Stimulated activated CD4-positive, alpha-beta T cell treated with anti-CD3 and anti-CD28 coated beads, Interleukin-12 subunit alpha, Interleukin-12 subunit beta, amount 100 ng/mL, for 48 hours (primary cell): ENCODE measurements around the gene RAB3A.
"Not testable (repeated sequence)": the region's sequence is repeated elsewhere in the genome, so short reads cannot be mapped to it uniquely, and the experiment has no call there.

Experiments used
- DNase-seq, 3 donors: peaks; one replicate each; pipeline ENCODE4 v3.0.0-alpha.2; 2020; ENCODE audit warnings: low read depth in 2 of 3, low spot score in 1 of 3

RAB3A gene

DNA sequence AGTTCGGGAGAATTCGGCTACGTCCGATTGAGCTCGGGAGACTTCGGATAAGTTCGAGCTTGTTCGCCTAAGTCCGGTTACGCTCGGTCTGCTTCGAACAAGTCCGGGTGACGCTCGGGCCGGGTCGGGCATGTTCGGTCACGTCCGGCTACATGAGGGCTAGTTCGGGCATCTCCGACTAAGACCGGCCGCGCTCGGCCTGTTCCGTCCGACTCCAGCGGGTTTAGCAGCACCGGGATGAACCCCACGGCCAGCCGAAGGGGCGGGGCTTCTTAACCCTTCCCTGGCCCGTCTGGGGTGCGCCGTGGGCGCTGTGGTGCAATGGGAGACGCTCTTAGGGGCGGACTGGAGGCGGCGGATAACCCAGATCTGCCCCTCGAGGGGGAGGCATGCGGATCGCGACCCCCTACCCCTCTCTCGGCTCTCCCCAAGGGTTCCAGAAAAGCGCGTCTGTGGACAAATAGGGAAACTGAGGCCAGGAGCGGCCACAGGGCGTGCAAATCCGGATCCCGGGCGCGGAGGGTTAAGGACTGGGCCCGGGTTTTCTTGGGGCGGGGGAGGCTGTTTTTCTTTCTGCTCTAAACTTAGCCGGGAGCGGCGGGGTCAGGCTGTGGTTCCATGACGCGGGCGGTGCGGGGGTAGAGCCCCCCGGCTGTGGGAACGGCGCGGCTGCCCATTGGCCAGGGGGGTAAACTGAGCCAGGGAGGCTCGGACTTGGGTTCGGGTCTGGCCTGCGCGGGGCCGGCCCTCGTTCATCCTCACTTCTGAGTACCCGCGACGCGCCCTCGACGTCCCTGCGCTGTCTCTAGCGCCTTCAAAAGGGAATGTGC lies 20.9 kb upstream of the RAB3A start:
- DNase-seq: peak; percentile 92 to 94 (median 93)

DNA sequence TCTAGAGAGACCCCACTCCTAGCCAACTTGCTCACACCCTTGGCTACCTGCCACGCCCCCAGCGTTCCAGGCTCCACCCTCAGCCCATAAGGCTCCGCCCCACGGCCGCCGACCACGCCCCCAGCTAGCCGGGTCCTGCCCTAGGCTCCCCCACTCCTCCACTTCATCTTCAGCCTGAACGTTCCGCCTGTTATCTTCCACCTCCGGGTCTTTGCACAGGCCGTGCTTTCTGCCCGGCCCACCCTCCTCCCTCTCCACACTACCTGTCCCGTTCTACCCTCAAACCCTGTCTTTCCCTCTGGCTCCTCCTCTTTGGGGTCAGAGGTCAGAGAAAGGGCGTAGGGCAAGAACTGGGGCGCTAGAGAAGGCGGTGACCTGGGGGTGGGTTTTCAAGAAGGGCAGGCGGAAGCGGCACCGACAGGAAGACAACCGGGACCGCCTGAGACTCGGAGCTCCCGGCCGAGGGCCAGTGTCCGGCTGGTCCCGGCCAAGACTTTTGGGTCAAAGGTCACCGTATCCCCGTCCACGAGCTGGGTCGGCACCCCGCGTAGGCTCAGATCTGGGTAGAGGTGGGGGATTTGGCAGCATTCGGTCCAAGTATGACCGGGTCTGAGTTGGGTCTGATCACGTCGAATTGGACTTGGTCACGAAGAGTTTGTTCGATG lies 20.1 kb upstream of the RAB3A start:
- peak in 2 of 3 donors; percentile 19 to 45 for DNase-seq

DNA sequence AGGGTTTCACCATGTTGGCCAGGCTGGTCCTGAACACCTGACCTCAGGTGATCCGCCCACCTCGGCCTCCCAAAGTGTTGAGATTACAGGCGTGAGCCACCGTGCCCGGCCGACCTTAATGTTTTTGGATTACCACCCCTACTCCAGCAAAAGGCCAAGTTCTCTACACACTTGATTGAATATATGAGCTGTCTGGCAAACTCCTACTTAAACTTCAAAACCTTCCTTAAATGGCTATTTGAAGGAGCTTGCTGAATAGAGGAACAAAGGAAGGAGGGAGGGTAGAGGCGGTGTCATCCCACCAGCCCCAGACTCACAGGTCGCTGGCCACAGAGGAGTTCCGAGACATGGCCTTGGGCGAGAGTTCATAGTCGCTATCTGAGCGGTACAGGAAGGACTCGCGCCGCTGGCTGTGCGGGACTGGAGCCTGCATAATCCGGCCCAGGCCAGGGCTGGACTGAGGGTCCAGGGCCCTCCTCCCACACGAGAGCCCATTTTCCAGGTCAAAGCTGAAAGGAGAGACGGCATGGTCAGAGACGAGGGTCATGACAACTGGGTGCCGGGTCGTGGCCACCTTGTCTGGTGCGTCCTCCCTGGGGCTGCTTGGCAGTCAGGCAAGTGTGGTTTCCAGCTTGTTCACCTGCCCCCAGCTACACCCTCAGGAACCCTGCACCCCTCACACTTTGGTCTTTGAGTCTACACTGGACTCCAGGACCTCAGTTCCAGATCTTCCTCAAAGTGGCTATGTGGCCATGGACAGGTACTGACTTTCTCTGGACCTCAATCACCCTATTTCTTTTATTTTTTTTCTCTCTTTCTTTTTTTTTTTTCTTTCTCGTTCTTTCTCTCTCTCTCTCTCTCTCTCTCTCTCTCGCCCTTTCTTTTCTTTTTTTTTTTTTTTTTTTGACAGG lies 18.2 kb upstream of the RAB3A start:
- no peak for DNase-seq

GRCh38 chr19:18220632-18221275 lies 16.9 kb upstream of the RAB3A start:
- DNase-seq: no peak

GRCh38 chr19:18219911-18220631 lies 16.2 kb upstream of the RAB3A start:
- no peak for DNase-seq

- DNase-seq: no peak
These were observed 14.8 kb upstream of the RAB3A start for GRCh38 chr19:18218600-18218999.

- no peak for DNase-seq
These were observed 14.3 kb upstream of the RAB3A start for GRCh38 chr19:18218159-18218558.

- DNase-seq: no peak
These were observed 12.9 kb upstream of the RAB3A start for GRCh38 chr19:18216789-18217188.

DNA sequence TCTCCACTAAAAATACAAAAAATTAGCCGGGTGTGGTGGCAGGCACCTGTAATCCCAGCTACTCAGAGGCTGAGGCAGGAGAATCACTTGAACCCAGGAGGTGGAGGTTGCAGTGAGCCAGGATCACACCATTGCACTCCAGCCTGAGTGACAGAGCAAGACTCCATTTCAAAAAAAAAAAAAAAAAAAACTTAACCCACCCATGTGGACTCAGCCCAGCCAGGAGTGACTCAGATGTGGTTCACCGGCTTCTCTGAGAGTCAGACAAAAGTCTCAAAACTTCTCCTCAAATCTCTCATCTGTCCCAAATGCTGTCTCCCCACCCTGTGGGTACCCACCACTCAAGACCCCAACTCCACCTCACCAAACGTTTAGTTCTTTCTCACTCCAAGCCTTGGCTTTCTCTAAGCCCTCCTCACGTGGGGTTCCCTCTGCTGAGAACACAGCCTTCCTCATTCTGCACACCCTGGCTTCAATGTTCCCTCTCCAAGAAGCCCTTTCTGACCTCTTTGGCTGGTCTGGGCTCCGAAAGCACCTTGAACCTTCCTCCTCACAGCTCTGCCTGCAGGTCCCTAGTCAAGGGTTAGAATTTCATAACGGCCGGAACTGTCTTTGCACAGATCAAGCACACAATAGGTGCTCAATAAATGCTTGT lies 11.1 kb upstream of the RAB3A start:
- no peak for DNase-seq

DNA sequence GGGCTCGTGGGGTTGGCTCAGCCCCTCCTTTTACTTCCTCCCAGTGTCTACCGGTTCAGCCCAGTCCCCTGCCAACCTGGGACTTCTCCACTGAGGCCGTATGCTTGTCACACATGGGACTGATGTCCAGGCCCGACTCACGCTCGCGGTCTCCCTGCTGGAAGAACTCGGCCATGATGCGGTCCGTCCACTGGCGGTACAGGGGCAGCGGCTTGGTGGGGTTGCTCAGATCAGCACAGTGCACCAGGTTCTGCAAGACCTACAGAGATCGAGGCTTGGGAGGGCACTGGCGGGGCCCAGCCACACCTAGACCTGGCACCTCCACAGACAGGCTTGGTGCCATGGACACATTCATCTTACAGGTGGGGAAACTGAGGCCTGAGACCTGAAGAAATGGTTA lies 7.8 kb upstream of the RAB3A start:
- DNase-seq: no peak

- DNase-seq: not testable (repeated sequence)
These were observed 6.1 kb upstream of the RAB3A start for GRCh38 chr19:18209912-18210311.

DNA sequence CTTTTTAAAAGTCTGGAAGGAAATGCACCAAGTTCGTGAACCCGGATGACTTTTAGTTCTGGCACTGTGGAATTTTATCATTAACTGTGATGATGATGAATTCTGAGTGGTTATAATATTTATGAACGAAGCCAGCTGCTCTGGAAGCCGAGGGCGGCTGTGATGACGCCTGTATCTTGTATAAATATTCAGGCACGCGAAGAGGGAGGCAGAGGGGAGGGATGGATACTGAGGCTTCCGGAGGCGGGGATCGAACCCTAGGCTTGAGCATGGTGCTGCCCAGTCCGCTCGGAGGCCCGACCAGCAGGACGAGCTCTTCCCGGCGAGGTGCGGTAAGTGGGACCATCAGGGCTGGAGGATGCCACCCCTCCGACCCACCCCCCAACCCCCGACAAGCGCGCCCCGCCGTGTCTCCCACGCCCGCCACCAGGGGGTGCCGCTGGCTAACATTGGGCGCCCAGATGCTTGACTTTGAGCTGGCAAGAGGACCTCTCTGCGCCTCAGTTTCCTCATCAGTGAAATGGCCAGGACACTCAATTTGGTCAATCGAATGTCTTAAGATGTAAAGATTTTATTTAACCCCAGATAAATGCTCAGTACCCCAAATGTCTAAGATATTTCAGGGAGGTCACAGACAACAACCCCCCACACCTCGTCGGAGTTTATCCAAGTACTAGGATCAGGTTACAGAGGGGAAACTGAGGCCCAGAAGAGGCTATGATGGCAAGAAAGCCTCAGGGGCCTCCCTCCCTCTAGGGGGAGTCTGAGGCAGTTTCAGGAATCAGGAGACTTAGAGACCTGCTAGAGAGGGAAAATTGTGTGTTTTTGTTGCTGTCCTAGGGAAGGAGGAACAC lies 4.5 kb upstream of the RAB3A start:
- DNase-seq: peak in 1 of 3 donors; percentile 53

DNA sequence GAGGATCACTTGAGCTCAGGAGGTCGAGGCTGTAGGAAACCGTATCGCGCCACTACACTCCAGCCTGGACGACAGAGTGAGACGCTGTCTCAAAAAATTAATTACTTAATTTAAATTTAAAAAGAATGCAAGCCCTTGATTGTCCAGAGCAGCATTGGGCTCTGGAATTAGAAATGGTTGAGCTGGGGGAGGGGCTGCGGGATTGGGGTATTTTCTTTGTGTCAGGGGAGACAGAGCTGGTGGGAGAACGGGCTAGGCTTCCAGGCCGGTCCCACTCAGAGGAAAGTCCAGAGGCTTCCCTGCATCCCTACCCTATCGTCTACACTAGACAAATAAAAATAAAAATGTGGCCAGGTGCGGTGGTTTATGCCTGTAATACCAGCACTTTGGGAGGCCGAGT lies 2.2 kb upstream of the RAB3A start:
- no peak for DNase-seq

DNA sequence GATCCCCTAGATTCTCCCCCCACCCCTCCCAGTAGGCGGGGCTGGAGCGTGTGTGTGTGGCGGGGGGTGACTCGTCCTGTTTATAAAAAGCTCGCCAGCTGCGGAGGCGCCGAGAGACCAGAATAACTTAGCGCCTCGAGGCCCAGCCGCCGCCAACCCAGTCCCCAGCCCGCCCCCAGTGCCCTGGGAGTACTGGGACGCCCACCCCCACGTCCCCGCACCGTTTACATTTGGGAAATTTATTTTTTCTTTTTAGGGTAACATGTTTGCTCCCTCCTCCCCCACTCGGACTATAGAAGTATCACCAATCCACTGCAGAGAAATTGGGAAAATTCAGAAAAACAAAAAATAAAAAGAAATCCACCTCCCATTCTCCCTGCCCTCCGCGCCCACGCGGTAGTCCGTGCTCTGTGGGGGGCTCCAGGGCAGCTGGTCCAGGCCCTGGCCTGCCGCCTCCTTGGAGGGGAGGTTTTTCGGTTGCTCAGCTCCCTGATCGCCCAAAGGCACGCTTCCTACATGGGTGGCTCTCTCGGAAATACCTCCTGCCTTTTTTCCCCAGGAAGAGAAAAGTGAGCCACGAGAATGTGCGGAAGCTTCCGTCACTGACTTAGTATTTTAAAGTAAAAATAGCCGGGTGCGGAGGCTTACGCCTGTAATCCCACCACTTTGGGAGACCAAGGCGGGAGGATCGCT lies 1.5 kb upstream of the RAB3A start:
- DNase-seq: peak in 1 of 3 donors; percentile 19

GRCh38 chr19:18204394-18205199 lies 755 bp upstream of the RAB3A start:
- DNase-seq: peak in 1 of 3 donors; percentile 66

DNA sequence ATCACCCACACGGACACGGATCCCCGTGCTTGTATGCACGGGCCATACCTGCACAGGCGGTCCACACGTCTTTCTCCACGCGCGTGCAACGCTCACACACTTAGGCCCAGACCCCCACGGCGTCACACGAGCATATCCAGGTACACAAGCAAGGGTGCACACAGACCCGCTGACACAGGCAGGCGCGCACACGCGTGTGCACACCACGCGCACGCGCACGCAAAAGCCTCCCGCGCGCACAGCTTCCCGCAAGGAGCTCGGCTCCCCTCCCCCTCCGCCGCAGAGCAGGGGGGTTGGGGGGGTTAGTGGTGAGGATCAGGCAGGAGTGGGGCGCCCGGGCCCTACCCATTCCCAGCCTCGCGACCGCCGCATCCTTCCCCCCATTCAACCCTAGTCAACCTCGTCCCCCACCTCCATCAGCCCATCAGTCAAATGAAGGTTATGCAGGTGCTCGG lies 407 bp downstream of the RAB3A start:
- DNase-seq: peak in 1 of 3 donors; percentile 22

- DNase-seq: no peak
These were observed 949 bp downstream of the RAB3A start for GRCh38 chr19:18202778-18203407.
